Activated CD8-positive, alpha-beta memory T cell treated with anti-CD3 and anti-CD28 coated beads for 48 hours (primary cell): ENCODE measurements around the gene ENO2.

ENCODE experiments used
- DNase-seq, 3 experiments: peaks; one replicate each; pipeline ENCODE4 v3.0.0-alpha.2; 2020; ENCODE audit warnings: low read depth in 2 of 3, low spot score in 2 of 3

ENO2 gene

DNA sequence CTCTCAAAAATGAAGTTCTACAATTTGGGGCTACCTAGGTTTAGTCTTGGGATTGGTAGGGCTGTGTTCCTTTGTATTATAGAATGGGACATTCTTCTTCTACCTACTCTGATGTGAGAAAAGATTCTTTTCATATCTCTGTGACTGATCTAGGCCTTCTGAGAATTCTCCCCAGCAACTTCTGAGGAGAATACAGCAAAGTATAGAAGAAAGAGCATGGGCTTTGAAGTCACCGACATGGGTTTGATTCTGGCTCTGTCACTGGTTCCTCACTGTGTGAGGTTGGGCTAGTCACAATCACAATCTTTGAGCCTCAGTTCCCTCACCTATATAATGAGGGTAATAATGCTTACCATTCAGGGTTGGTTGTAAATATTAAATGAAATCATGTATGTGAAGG lies 18.4 kb downstream of the ENO2 start:
- DNase-seq = no peak

DNA sequence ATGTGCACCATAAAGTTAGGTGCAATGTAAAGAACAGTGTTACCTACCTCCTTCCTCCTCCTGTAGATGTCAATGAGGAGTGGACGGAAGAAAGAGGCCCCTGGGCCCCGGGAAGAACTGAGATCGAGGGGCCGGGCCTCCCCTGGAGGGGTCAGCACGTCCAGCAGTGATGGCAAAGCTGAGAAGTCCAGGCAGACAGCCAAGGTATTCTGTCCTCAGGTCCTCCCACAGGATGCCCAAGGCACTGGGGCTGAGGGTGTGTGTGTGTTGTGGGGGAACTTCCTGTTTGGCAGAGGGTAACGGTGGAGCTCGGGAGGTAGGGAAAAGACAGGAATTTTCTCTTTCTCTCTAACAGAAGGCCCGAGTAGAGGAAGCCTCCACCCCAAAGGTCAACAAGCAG lies 19.7 kb downstream of the ENO2 start:
- DNase-seq = no peak

DNA sequence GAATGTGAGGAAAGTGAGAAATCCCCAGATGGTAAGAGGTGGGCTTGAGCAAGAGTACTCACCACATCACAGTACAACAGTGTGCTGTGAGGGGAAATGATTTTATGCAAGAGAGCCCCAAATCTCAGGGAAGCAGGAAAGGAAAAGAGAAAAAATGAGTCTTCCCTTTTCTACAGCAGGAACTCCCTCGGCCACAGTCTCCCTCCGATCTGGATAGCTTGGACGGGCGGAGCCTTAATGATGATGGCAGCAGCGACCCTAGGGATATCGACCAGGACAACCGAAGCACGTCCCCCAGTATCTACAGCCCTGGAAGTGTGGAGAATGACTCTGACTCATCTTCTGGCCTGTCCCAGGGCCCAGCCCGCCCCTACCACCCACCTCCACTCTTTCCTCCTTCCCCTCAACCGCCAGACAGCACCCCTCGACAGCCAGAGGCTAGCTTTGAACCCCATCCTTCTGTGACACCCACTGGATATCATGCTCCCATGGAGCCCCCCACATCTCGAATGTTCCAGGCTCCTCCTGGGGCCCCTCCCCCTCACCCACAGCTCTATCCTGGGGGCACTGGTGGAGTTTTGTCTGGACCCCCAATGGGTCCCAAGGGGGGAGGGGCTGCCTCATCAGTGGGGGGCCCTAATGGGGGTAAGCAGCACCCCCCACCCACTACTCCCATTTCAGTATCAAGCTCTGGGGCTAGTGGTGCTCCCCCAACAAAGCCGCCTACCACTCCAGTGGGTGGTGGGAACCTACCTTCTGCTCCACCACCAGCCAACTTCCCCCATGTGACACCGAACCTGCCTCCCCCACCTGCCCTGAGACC lies 21.2 kb downstream of the ENO2 start:
- no peak for DNase-seq

DNA sequence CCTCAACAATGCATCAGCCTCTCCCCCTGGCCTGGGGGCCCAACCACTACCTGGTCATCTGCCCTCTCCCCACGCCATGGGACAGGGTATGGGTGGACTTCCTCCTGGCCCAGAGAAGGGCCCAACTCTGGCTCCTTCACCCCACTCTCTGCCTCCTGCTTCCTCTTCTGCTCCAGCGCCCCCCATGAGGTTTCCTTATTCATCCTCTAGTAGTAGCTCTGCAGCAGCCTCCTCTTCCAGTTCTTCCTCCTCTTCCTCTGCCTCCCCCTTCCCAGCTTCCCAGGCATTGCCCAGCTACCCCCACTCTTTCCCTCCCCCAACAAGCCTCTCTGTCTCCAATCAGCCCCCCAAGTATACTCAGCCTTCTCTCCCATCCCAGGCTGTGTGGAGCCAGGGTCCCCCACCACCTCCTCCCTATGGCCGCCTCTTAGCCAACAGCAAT lies 21.8 kb downstream of the ENO2 start:
- DNase-seq = no peak

DNA sequence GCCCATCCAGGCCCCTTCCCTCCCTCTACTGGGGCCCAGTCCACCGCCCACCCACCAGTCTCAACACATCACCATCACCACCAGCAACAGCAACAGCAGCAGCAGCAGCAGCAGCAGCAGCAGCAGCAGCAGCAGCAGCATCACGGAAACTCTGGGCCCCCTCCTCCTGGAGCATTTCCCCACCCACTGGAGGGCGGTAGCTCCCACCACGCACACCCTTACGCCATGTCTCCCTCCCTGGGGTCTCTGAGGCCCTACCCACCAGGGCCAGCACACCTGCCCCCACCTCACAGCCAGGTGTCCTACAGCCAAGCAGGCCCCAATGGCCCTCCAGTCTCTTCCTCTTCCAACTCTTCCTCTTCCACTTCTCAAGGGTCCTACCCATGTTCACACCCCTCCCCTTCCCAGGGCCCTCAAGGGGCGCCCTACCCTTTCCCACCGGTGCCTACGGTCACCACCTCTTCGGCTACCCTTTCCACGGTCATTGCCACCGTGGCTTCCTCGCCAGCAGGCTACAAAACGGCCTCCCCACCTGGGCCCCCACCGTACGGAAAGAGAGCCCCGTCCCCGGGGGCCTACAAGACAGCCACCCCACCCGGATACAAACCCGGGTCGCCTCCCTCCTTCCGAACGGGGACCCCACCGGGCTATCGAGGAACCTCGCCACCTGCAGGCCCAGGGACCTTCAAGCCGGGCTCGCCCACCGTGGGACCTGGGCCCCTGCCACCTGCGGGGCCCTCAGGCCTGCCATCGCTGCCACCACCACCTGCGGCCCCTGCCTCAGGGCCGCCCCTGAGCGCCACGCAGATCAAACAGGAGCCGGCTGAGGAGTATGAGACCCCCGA lies 22.5 kb downstream of the ENO2 start:
- no peak for DNase-seq

DNA sequence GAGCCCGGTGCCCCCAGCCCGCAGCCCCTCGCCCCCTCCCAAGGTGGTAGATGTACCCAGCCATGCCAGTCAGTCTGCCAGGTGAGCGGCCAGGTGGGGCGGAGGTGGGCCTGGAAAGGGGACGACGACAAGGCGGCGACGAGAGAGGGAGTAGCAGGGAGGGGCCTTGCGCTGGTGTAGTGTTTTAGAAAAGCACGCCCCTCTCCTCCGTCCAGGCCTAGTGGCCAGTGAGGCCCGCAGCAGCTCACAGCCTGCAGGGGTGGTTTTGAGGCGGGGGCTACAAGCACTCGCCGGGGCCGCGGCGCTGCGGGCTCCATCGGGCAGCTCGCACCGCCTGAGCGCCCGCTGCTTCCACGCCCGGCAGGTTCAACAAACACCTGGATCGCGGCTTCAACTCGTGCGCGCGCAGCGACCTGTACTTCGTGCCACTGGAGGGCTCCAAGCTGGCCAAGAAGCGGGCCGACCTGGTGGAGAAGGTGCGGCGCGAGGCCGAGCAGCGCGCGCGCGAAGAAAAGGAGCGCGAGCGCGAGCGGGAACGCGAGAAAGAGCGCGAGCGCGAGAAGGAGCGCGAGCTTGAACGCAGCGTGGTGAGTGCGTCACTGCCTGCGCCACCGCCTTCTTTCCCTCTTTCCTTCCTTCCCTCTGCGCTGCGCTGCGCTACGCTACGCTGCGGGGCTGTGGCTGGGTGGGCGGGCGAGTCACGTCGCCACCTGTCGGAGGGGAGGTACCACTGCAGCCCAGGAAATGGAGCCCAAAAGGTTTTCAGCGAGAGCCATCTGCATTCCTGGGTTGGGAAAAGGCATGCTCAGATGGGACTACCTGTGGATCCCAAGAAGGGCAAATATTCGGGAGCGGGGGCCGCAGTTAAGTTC lies 23.3 kb downstream of the ENO2 start:
- DNase-seq = peak in 2 of 3 experiments; percentile 82 to 83

DNA sequence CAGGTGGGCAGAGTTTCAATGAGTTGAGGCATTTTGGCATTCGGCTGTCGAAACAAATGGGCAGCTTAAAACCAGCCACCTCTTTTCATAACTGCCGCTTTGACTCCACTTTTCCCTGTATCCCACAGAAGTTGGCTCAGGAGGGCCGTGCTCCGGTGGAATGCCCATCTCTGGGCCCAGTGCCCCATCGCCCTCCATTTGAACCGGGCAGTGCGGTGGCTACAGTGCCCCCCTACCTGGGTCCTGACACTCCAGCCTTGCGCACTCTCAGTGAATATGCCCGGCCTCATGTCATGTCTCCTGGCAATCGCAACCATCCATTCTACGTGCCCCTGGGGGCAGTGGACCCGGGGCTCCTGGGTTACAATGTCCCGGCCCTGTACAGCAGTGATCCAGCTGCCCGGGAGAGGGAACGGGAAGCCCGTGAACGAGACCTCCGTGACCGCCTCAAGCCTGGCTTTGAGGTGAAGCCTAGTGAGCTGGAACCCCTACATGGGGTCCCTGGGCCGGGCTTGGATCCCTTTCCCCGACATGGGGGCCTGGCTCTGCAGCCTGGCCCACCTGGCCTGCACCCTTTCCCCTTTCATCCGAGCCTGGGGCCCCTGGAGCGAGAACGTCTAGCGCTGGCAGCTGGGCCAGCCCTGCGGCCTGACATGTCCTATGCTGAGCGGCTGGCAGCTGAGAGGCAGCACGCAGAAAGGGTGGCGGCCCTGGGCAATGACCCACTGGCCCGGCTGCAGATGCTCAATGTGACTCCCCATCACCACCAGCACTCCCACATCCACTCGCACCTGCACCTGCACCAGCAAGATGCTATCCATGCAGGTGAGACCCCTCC lies 24.2 kb downstream of the ENO2 start:
- DNase-seq = no peak

DNA sequence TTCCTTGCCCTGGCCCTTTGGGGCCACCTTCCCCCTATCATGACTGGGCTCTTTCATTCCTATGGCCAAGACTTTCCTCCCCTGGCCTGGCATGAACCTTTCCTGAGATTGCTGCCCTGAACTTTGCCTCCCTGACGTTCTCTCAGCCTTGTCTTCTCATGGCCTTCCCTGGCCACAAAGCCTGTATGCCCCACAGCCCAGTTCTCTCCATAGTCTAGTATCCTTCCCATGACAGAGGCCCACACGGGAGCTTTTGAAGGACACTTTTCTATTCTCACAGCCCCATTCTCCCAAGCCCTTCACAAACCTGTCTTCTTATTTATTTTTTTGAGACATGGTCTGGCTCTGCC lies 24.8 kb downstream of the ENO2 start:
- no peak for DNase-seq

DNA sequence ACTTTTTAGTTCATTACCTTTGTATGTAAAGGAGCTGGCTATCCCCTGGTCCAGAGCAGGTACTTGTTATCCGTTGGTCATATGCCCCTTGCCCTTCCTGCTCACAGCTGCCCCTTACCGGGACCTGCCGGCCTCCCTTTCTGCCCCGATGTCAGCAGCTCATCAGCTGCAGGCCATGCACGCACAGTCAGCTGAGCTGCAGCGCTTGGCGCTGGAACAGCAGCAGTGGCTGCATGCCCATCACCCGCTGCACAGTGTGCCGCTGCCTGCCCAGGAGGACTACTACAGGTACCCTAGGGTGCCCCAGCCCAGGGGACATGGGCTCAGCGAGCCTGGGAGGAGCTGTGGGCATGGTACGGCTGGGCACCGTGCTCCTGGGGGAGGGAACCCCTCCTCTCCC lies 26.9 kb downstream of the ENO2 start:
- DNase-seq = no peak

DNA sequence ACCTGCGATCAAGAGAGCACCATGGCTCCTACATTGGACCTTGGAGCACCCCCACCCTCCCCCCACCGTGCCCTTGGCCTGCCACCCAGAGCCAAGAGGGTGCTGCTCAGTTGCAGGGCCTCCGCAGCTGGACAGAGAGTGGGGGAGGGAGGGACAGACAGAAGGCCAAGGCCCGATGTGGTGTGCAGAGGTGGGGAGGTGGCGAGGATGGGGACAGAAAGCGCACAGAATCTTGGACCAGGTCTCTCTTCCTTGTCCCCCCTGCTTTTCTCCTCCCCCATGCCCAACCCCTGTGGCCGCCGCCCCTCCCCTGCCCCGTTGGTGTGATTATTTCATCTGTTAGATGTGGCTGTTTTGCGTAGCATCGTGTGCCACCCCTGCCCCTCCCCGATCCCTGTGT lies 27.4 kb downstream of the ENO2 start:
- no peak for DNase-seq

DNA sequence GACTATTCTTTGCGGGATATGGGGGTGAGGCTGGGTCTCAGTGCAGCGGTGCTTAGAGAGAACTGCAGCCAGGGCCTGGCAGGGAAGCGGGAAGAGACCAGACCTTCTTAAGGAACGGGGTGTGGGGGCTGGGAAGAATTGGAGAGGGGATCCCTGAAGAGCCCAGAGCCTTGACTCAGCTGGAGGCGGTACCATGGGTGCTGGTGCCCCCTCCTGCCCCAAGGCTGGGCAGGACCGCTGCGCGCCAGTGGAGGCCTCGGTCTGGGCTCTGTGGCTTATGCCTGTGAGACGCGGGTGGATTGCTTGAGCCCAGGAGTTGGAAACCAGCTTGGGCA lies 27.9 kb downstream of the ENO2 start:
- DNase-seq = no peak

DNA sequence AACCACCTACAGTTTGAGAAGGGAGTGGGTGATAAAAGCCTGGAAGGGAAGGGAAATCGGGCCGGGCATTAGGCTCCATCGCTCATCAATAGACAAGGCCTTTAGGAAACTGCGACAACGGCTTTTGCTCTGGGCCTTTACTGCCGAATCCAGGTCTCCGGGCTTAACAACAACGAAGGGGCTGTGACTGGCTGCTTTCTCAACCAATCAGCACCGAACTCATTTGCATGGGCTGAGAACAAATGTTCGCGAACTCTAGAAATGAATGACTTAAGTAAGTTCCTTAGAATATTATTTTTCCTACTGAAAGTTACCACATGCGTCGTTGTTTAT lies 29.0 kb downstream of the ENO2 start:
- no peak for DNase-seq

DNA sequence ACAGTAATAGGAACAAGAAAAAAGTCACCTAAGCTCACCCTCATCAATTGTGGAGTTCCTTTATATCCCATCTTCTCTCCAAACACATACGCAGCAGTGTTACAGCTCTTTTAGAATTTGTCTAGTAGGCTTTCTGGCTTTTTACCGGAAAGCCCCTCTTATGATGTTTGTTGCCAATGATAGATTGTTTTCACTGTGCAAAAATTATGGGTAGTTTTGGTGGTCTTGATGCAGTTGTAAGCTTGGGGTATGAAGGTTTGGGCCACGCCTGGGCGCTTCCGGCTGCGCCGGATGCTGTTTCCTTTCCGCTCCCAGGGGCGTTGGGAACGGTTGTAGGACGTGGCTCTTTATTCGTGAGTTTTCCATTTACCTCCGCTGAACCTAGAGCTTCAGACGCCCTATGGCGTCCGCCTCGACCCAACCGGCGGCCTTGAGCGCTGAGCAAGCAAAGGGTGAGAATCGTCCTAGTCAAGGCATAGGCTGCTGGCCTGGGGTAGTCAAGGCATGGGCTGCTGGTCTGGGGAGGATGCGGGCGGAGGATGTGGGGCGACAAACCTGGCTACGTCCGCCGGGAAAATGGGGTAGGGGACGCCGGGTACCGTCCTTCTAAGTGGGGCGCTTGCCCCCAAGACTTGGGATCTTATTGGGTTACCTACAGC lies 29.5 kb downstream of the ENO2 start, which contains the start of the genes C12orf57 and RNU7-1:
TSS of gene C12orf57 (plus strand) at position 301 of the 659 bp plus-strand sequence. CDS start at position 401, 100 bp downstream.
TSS of gene RNU7-1 (plus strand) at position 95 of the 659 bp plus-strand sequence.
- DNase-seq = peak in 1 of 3 experiments; percentile 70

DNA sequence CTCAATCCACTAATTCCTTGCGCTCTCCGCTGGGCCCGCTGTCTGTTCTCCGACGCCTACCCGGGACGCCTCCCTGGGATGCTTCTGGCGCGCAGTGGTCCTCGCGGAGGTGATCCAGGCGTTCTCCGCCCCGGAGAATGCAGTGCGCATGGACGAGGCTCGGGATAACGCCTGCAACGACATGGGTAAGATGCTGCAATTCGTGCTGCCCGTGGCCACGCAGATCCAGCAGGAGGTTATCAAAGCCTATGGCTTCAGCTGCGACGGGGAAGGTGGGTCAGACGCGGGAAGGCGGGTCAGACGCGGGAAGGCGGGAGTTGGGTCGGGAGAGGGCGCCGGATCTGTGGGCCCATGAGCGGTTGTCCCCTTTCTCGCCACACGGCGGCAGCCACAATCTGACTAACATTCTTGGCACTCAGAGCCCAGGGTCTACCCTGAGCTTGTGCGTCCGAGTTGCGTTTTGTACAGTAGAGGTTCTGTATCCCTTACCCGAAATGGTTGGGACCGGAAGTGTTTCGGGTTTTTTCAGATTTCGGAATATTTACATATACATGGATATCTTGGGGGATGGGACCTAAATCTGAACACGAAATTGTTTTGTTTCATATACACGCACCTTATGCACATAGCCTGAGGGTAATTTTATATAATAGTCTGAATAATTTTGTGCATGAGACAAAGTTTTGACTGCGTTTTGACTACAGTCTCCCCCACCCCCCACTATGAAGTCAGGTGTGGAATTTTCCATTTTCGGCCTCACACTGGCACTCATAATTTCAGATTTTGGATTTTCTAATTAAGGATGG lies 30.2 kb downstream of the ENO2 start:
- peak in 2 of 3 experiments; percentile 70 to 75 for DNase-seq

DNA sequence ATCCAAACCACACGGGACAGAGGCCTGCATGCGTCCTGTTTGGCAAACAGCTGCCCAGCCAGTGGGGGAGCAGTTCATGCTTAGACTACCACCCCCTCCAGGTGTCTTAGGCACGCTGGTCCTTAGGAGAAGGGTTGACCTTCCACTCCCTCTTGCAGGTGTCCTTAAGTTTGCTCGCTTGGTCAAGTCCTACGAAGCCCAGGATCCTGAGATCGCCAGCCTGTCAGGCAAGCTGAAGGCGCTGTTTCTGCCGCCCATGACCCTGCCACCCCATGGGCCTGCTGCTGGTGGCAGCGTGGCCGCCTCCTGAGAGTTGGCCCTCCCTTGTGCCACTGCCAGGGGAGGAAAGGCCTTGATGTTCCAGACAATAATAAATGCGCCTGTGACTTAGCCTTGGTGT lies 31.2 kb downstream of the ENO2 start:
- DNase-seq = no peak

DNA sequence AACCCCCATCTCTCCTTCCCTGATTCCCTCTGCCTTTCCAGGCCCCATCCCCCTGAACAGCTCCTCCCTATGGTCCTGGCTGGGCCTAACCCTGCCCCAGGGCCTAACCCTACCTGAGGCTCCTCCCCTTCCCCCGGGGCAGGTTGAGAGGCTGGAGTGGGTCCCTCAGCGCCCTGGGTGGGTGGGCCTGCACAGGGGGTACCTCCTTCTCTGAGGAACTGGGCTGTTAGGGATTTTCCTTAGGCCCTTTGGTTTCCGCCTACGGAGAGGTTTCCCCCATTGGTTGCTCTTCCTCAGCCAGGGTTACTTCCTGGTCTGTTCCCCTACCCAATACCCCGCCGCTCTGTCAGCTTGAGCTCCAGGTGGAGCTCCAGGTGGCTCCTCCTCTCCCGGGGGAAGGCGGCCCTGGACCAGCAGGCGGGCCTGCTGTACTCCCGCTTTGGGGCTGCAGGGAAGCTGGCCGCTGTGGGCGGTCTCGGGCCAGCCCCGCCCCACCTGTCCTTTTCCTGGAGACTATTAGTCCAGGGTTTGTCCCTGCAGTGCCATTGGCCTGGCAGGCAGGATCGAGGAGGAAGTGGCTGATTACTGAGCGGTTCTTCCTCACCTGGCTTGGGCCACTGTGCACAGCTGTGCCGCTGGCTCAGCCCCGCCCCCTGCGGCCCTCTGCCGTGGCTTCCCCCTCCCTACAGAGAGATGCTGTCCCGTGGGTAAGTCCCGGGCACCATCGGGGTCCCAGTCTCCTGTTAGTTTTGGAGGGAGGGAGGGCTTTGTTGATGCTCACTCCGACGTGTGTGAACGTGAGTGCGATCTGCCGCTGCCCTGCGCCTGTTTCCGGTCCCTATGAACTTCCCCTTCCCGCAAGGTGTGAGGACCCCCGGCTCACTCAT lies 31.9 kb downstream of the ENO2 start:
- no peak for DNase-seq

DNA sequence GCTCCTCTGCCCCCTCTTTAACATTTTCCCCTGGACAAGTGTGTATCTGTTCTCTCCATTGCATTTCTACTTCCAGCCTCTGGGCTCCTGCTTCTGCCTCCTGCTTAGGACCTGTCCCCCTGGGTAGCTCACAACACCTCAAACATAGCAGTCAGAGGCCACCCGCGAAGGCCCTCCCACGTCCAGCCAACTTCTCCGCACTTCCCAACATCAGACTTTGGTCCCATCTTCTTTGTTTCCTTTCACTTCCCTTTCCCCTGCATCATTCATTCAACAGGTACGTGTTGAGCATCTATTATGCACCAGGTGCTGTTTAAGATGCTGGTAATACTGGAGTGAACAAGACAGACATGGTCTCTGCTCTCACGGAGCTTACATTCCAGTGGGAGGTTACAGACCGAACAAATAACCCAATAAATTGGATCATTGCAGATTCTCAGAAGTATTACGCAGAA lies 32.6 kb downstream of the ENO2 start:
- DNase-seq = no peak

DNA sequence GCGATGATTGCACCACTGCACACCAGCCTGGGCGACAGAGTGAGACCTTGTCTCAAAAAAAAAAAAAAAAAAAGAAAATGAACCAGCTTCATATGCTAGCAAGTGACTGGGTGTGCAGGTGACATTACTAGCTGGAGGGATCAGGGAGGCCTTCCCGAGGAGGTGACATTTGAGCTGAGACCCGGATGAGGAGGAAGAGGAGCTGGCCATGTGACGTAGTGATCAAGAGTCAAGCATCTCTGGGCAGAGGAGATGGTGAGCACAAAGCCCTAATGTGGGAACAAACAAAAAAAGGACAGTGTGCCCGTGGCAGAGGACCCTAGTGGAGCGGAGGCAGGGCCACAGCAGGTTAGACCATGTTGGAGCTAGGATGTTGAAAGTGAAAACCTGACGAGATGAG lies 33.2 kb downstream of the ENO2 start:
- DNase-seq = no peak
